ENCODE data around the gene UBAP1.

The UBAP1 gene

GRCh38 chr9:34187891-34188240 lies 9.0 kb downstream of the UBAP1 start (continued):
- TF ChIP-seq TRIM28 (IDR thresholded peaks at IDR 0.05; ENCODE audit: borderline replicate concordance, low read length) (no peak), ZNF221 (tag by site-specific recombination; IDR thresholded peaks at IDR 0.05; ENCODE audit: borderline replicate concordance) (no peak), ZBTB1 (tag by site-specific recombination; IDR thresholded peaks at IDR 0.05) (no peak)

GRCh38 chr9:34190996-34191892 lies 12.4 kb downstream of the UBAP1 start:
- Histone ChIP-seq H3K27ac (ENCODE audit: extremely low read depth, low read depth, low read length) (peak overlapping the region; percentile 38; the same call in 1 of the 2 replicates), H3K4me3 (ENCODE audit: low read depth, low read length) (no peak overlapping the region), H3K4me1 (ENCODE audit: control insufficient read depth, insufficient read depth, low read length) (peaks cover 18% of the 10 kb centered on the region), H3K9me3 (ENCODE audit: control insufficient read depth, insufficient read depth, low read depth, low read length) (no peaks in the 10 kb centered on the region), H3K36me3 (ENCODE audit: control insufficient read depth in 2 of 2, insufficient read depth in 1 of 2, low read length in 2 of 2) (no peaks in the 10 kb centered on the region; a peak in 1 of 3 replicates)
- POLR2A ChIA-PET, result interaction anchor here (0.7 to 1.9 kb wide), 2 partner anchors 9 to 12 kb away, joined by 3 to 11 read pairs; partner anchors contain the start of gene UBAP1
- CTCF ChIA-PET, result interaction anchor here (0.6 to 1.9 kb wide), 10 partner anchors 9 to 266 kb away, joined by 3 to 8 read pairs (median 4); partner anchors contain the start of gene UBAP1
- TF ChIP-seq ZNF791 (tag by site-specific recombination; IDR thresholded peaks at IDR 0.05) (no peak), ZNF548 (tag by site-specific recombination; IDR thresholded peaks at IDR 0.05) (no peak), SP7 (tag by site-specific recombination; IDR thresholded peaks at IDR 0.05) (no peak), PRDM2 (tag by site-specific recombination; IDR thresholded peaks at IDR 0.05; ENCODE audit: borderline replicate concordance) (no peak), SALL2 (tag by site-specific recombination; IDR thresholded peaks at IDR 0.05; ENCODE audit: borderline replicate concordance) (no peak), IKZF3 (tag by site-specific recombination; IDR thresholded peaks at IDR 0.05) (peak; percentile 85), ZNF610 (tag by site-specific recombination; IDR thresholded peaks at IDR 0.05; ENCODE audit: borderline replicate concordance) (no peak), MZF1 (tag by site-specific recombination; IDR thresholded peaks at IDR 0.05; ENCODE audit: borderline replicate concordance) (no peak), ZNF335 (tag by site-specific recombination; conservative IDR thresholded peaks at IDR 0.05) (peak; percentile 66; the same call in 1 of the 2 replicates), ZNF514 (tag by site-specific recombination; IDR thresholded peaks at IDR 0.05) (no peak), REST (tag by site-specific recombination; IDR thresholded peaks at IDR 0.05) (peak; percentile 52; the same call in 1 of the 2 replicates), ZNF555 (tag by site-specific recombination; conservative IDR thresholded peaks at IDR 0.05) (no peak), ZNF366 (tag by site-specific recombination; conservative IDR thresholded peaks at IDR 0.05) (no peak), ZNF148 (tag by site-specific recombination; IDR thresholded peaks at IDR 0.05; ENCODE audit: borderline replicate concordance) (no peak), PRDM1 (tag by site-specific recombination; IDR thresholded peaks at IDR 0.05) (peak; percentile 74), ZBTB17 (tag by site-specific recombination; IDR thresholded peaks at IDR 0.05) (0 out of 2 replicates have a peak, but pooled peaks have one; percentile 16), CTCF (tag by site-specific recombination; IDR thresholded peaks at IDR 0.05) (0 out of 2 replicates have a peak, but pooled peaks have one; percentile 11)

All from HEK293 (cell line).